GM18909 (cell line): ENCODE results near the gene AADACL4.
A peak's percentile ranks its signal among the peaks of the same experiment; 100 is the strongest.

ENCODE experiments used
- ATAC-seq: cut with Tn5 transposase; IDR thresholded peaks from one replicate; pipeline ENCODE4 v1.9.1; 2021; ENCODE audit warnings: mild to moderate bottlenecking; ENCODE audit not compliant: unreplicated experiment, poor library complexity

AADACL4 gene

GRCh38 chr1:12643785-12644184 is at the start of gene AADACL4:
Gene AADACL4, plus strand, starts transcription at chr1:12644085. Its CDS starts 462 bp downstream, at chr1:12644547.
- ATAC-seq, result no peak

GRCh38 chr1:12594490-12594889 is 49.4 kb upstream of the AADACL4 start:
- ATAC-seq, result no peak

- no peak for ATAC-seq
Measured at GRCh38 chr1:12594966-12595756, 48.7 kb upstream of the AADACL4 start.

- no peak for ATAC-seq
Measured at GRCh38 chr1:12595757-12596006, 48.2 kb upstream of the AADACL4 start.

GRCh38 chr1:12596007-12596821 is 47.7 kb upstream of the AADACL4 start:
- peak; percentile 67 for ATAC-seq

- no peak for ATAC-seq
Measured at GRCh38 chr1:12597792-12598191, 46.1 kb upstream of the AADACL4 start.

GRCh38 chr1:12598974-12599373 is 44.9 kb upstream of the AADACL4 start:
- no peak for ATAC-seq

- ATAC-seq, result no peak
Measured at GRCh38 chr1:12599657-12600056, 44.2 kb upstream of the AADACL4 start.

GRCh38 chr1:12600335-12600734 is 43.5 kb upstream of the AADACL4 start:
- no peak for ATAC-seq

GRCh38 chr1:12600880-12601633 is 42.8 kb upstream of the AADACL4 start:
- no peak for ATAC-seq

- no peak for ATAC-seq
Measured at GRCh38 chr1:12601700-12602658, 41.9 kb upstream of the AADACL4 start.

- no peak for ATAC-seq
Measured at GRCh38 chr1:12602659-12603024, 41.2 kb upstream of the AADACL4 start.

- no peak for ATAC-seq
Measured at GRCh38 chr1:12603224-12603623, 40.7 kb upstream of the AADACL4 start.

- peak; percentile 42 for ATAC-seq
Measured at GRCh38 chr1:12604114-12604874, 39.6 kb upstream of the AADACL4 start.

- no peak for ATAC-seq
Measured at GRCh38 chr1:12604986-12605385, 38.9 kb upstream of the AADACL4 start.

GRCh38 chr1:12607263-12607662 is 36.6 kb upstream of the AADACL4 start:
- no peak for ATAC-seq

- ATAC-seq, result no peak
Measured at GRCh38 chr1:12608311-12608957, 35.5 kb upstream of the AADACL4 start.

- ATAC-seq, result no peak
Measured at GRCh38 chr1:12609469-12610003, 34.3 kb upstream of the AADACL4 start.
